K562 (cell line): Measurements from ENCODE around the gene OR10A7. TPM values are rescaled to one million over a fixed set of nuclear protein-coding genes. Genes with fewer than 3 reads are reported as not detected.

ENCODE experiments used
- CEBPZ ChIP-seq: fragments of 150-350 bp; IDR thresholded peaks from 2 replicates; pipeline ENCODE4 v1.6.1; 2014; ENCODE audit warnings: low read depth, mild to moderate bottlenecking, low read length, borderline replicate concordance
- NCOA1 ChIP-seq: fragments of 450-650 bp; IDR thresholded peaks from 2 replicates; pipeline ENCODE4 v1.6.1; 2016; ENCODE audit warnings: low read depth
- SMARCB1 ChIP-seq: IDR thresholded peaks from 2 replicates; pipeline ENCODE4 v1.6.1; 2011; ENCODE audit warnings: improper control_type of control experiment, low read depth; ENCODE audit not compliant: insufficient read length
- TEAD1 ChIP-seq, 2 experiments: fragments of 450-650 bp in 1 of 2; sonication (generic) in 1 of 2; formaldehyde crosslinking; IDR thresholded peaks; 2 replicates each; pipeline versions ENCODE4 v1.4.0 to v1.8.0; 2020 to 2022; ENCODE audit warnings: mild to moderate bottlenecking in 2 of 2, missing genetic modification reagents in 1 of 2
- ZNF217 ChIP-seq: sonication (generic); formaldehyde crosslinking; IDR thresholded peaks from 2 replicates; pipeline ENCODE4 v1.8.0; 2022; ENCODE audit warnings: mild to moderate bottlenecking, missing genetic modification reagents
- polyA plus RNA-seq, 8 experiments: library from polyadenylated mRNA; depleted of rRNA in 4 of 8; stranded (reverse) in 5 of 8; unstranded in 3 of 8; fragments of >200 nt; fragmentation: Nextera tagmentation in 2 of 8; fragmentation: Illumina TruSeq in 1 of 8; extraction: Ambion mirVana in 2 of 8; extraction: Trizol in 1 of 8; gene quantifications; 2 replicates each; pipeline versions ENCODE4 v1.2.1 to v1.2.3, GENCODE V29; 2011 to 2014; ENCODE audit warnings: inconsistent platforms in 1 of 8, missing spikeins in 1 of 8
- total RNA-seq, 7 experiments: library from RNA; depleted of rRNA in 6 of 7; stranded (reverse); fragments of >200 nt in 6 of 7; fragmentation: Illumina TruSeq in 2 of 7; extraction: Trizol in 2 of 7; gene quantifications; 2 replicates each; pipeline versions ENCODE4 v1.2.1 to v1.2.3, GENCODE V29; 2011 to 2021; ENCODE audit warnings: low replicate concordance in 1 of 7
- TF ChIP-seq, protein P1 (sequence below): fragments of 150-350 bp; conservative IDR thresholded peaks from 2 replicates; pipeline ENCODE4 v1.6.1; 2014; ENCODE audit warnings: low read length

OR10A7 gene
- total and polyA plus RNA-seq, 9 of the 15 experiments (the other 6 are each of a cell fraction or from before 2014, with no cell fraction given), result not detected

- no peak for TF ChIP-seq CEBPZ
- TF ChIP-seq SMARCB1, result no peak
- TF ChIP-seq ZNF217 (CRISPR knock-in tag), result no peak
- TF ChIP-seq, protein P1, sequence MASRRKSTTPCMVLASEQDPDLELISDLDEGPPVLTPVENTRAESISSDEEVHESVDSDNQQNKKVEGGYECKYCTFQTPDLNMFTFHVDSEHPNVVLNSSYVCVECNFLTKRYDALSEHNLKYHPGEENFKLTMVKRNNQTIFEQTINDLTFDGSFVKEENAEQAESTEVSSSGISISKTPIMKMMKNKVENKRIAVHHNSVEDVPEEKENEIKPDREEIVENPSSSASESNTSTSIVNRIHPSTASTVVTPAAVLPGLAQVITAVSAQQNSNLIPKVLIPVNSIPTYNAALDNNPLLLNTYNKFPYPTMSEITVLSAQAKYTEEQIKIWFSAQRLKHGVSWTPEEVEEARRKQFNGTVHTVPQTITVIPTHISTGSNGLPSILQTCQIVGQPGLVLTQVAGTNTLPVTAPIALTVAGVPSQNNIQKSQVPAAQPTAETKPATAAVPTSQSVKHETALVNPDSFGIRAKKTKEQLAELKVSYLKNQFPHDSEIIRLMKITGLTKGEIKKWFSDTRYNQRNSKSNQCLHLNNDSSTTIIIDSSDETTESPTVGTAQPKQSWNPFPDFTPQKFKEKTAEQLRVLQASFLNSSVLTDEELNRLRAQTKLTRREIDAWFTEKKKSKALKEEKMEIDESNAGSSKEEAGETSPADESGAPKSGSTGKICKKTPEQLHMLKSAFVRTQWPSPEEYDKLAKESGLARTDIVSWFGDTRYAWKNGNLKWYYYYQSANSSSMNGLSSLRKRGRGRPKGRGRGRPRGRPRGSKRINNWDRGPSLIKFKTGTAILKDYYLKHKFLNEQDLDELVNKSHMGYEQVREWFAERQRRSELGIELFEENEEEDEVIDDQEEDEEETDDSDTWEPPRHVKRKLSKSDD, result no peak
- TF ChIP-seq NCOA1, result no peak
- TF ChIP-seq TEAD1 (CRISPR knock-in tag; IDR thresholded peaks at IDR 0.05), result no peak
These were observed at the start of gene OR10A7 (continued) for GRCh38 chr12:55220725-55221124.
